ENCODE results near the gene CSF1R. TPM values are rescaled to one million over a fixed set of nuclear protein-coding genes. Genes with fewer than 3 reads are reported as not detected.

Gene CSF1R
- polyA plus RNA-seq, 1 of the 3 experiments (the other 2 are of a cell fraction): 0.25 TPM

- H3K4me1 ChIP-seq (ENCODE audit: control insufficient read depth in 1 of 2, insufficient read depth in 2 of 2, low read depth in 1 of 2, low read length in 1 of 2): peaks cover 14 to 48% of the 10 kb centered on the region in 2 experiments; a peak in 3 of 4 replicates
- H3K27me3 ChIP-seq (ENCODE audit: insufficient read depth): no peaks in the 10 kb centered on the region
- H3K4me3 ChIP-seq (ENCODE audit: low read depth in 2 of 2, low read length in 1 of 2): no peak overlapping the region
- WGBS (ENCODE audit: low lambda C conversion rate): 94% methylated on average over 2 of the region's 5 CpGs
- peak overlapping the region; percentile 65 for H3K4me2 ChIP-seq
- H2AFZ ChIP-seq (ENCODE audit: low read depth): no peak overlapping the region
- H3K27ac ChIP-seq (ENCODE audit: low read depth in 2 of 2, low read length in 1 of 2): peak overlapping the region in 1 of 2 experiments; percentile 53; a peak in 1 of 4 replicates
- H4K20me1 ChIP-seq (ENCODE audit: insufficient read depth): no peaks in the 10 kb centered on the region
- H3K9me3 ChIP-seq: no peaks in the 10 kb centered on the region
- ChIA-PET POLR2A (interaction anchor here (0.6 kb wide), 2 partner anchors 21 to 38 kb away, joined by 3 read pairs; no protein-coding TSS in a partner anchor), CTCF (interaction anchor here (0.7 to 1.0 kb wide), 2 partner anchors 25 to 60 kb away, joined by 3 read pairs; no protein-coding TSS in a partner anchor)
- no peak for DNase-seq
- TF ChIP-seq FOXM1 (IDR thresholded peaks at IDR 0.05; ENCODE audit: low read depth): no peak
- TF ChIP-seq USF1 (IDR thresholded peaks at IDR 0.05; ENCODE audit: borderline replicate concordance, low read depth): no peak
- no peak for TF ChIP-seq IRF3 (IDR thresholded peaks at IDR 0.05; ENCODE audit: low read depth, low read length)
- TF ChIP-seq REST (IDR thresholded peaks at IDR 0.05; ENCODE audit: low read depth, low read length): no peak
- TF ChIP-seq RCOR1 (IDR thresholded peaks at IDR 0.05; ENCODE audit: low read length): no peak
- no peak for TF ChIP-seq TEAD4 (IDR thresholded peaks at IDR 0.05; ENCODE audit: borderline replicate concordance, insufficient read depth)
- no peak for TF ChIP-seq CTCF (IDR thresholded peaks at IDR 0.05)
- no peak for TF ChIP-seq FOSL2 (IDR thresholded peaks at IDR 0.05; ENCODE audit: borderline replicate concordance, low read depth)
- no peak for TF ChIP-seq MXI1 (IDR thresholded peaks at IDR 0.05; ENCODE audit: low read depth, low read length)
- no peak for TF ChIP-seq MAX (IDR thresholded peaks at IDR 0.05; ENCODE audit: low read depth)
- TF ChIP-seq SIN3A (IDR thresholded peaks at IDR 0.05; ENCODE audit: borderline replicate concordance, low read depth, low read length): no peak
- no peak for TF ChIP-seq MEF2A (IDR thresholded peaks at IDR 0.05; ENCODE audit: borderline replicate concordance, low read depth)
- no peak for TF ChIP-seq GATA2 (CRISPR knock-in tag; IDR thresholded peaks at IDR 0.05)
- TF ChIP-seq EP300 (IDR thresholded peaks at IDR 0.05; ENCODE audit: borderline replicate concordance in 1 of 2, low read depth in 1 of 2, low read length in 1 of 2): no peak
- no peak for TF ChIP-seq JUND (IDR thresholded peaks at IDR 0.05)
- peaks cover 6% of the 10 kb centered on the region for H3F3A ChIP-seq (replicated peaks; ENCODE audit: insufficient read depth)
- no peak overlapping the region for H3K9ac ChIP-seq
- H3K36me3 ChIP-seq (replicated peaks in 1 of 2; ENCODE audit: control insufficient read depth in 1 of 2, insufficient read depth in 2 of 2, low read length in 1 of 2): no peaks in the 10 kb centered on the region
- H3K9me2 ChIP-seq: no peaks in the 10 kb centered on the region
- no peaks in the 10 kb centered on the region for H3K79me2 ChIP-seq (ENCODE audit: insufficient read depth)
Observed at GRCh38 chr5:150066436-150066835, 19.9 kb downstream of the CSF1R start.
